Heart left ventricle (tissue), 16 donors: ENCODE data around the gene DSCAML1. TPM values are rescaled to one million over a fixed set of nuclear protein-coding genes. Genes with fewer than 3 reads are reported as not detected.

Experiments used
- ATAC-seq, 4 donors: fragments of 200-7000 bp; cut with Tn5 transposase; one replicate each; pipeline ENCODE4 v1.9.1; 2020 to 2022; ENCODE audit warnings: moderate library complexity in 4 of 4, mild to moderate bottlenecking in 3 of 4, moderate number of reproducible peaks in 1 of 4
- DNase-seq, 5 donors: peaks; one replicate each; pipeline ENCODE4 v3.0.0-alpha.2; 2020
- H3K27ac ChIP-seq, 12 donors: fragments of 200-600 bp; sonication (generic) in 4 of 12; one replicate each; pipeline versions ENCODE4 v1.5.0 to v1.8.0; 2016 to 2022; ENCODE audit warnings: mild to moderate bottlenecking in 2 of 12
- H3K27me3 ChIP-seq, 9 donors: fragments of 200-600 bp; sonication (generic) in 2 of 9; one replicate each; pipeline versions ENCODE4 v1.5.1 to v1.8.0; 2016 to 2022; ENCODE audit warnings: mild to moderate bottlenecking in 3 of 9
- H3K36me3 ChIP-seq, 9 donors: fragments of 200-600 bp; sonication (generic) in 2 of 9; one replicate each; pipeline versions ENCODE4 v1.5.0 to v1.8.0; 2018 to 2022; ENCODE audit warnings: mild to moderate bottlenecking in 2 of 9
- H3K4me1 ChIP-seq, 12 donors: fragments of 200-600 bp; sonication (generic) in 4 of 12; one replicate each; pipeline versions ENCODE4 v1.5.0 to v1.8.0; 2016 to 2022; ENCODE audit warnings: mild to moderate bottlenecking in 3 of 12
- H3K4me3 ChIP-seq, 12 donors: fragments of 200-600 bp; sonication (generic) in 4 of 12; one replicate each; pipeline versions ENCODE4 v1.5.0 to v1.8.0; 2017 to 2022; ENCODE audit warnings: mild to moderate bottlenecking in 9 of 12, moderate library complexity in 4 of 12
- H3K9me3 ChIP-seq, 12 donors: fragments of 200-600 bp; sonication (generic) in 4 of 12; one replicate each; pipeline versions ENCODE4 v1.5.0 to v1.8.0; 2016 to 2022; ENCODE audit warnings: mild to moderate bottlenecking in 1 of 12
- POLR2A ChIP-seq, 2 donors: fragments of 450-650 bp; IDR thresholded peaks; one replicate each; pipeline ENCODE4 v1.6.1; 2017; ENCODE audit warnings: antibody characterized with exemption in 2 of 2, mild to moderate bottlenecking in 2 of 2, moderate library complexity in 2 of 2
- WGBS, 4 donors: extraction: QIAGEN DNeasy Blood & Tissue Kit in 2 of 4; methylation state at CpG; one replicate each; pipeline versions ENCODE4 v1.1.5 to v1.1.7; 2013 to 2018; 5-methylcytosine and 5-hydroxymethylcytosine counted together
- intact Hi-C, 10 donors: fragments of 100-400 bp; cut with DNase I; formaldehyde crosslinking; loops; one replicate each; pipeline versions ENCODE4 v1.11.1 to v1.14.2; 2022
- polyA plus RNA-seq, 2 donors: library from polyadenylated mRNA; stranded (reverse); fragments of 200-250 nt; gene quantifications; one replicate each; pipeline ENCODE4 v1.2.3, GENCODE V29; 2013
- total RNA-seq, 9 donors: library from RNA; depleted of rRNA in 2 of 9; stranded (reverse); fragments of >200 nt in 2 of 9; fragmentation: NEBNext Ultra II Directional in 3 of 9; extraction: Animal tissue kit (Norgen Biotek cat#: 25700) in 3 of 9; gene quantifications; one replicate each; pipeline versions ENCODE4 v1.1.0 to v1.2.4, GENCODE V29; 2016 to 2023
- TF ChIP-seq, protein P1 (sequence below), 12 donors: fragments of 200-600 bp; sonication (generic) in 4 of 12; IDR thresholded peaks; one replicate each; pipeline versions ENCODE4 v1.5.0 to v1.8.0; 2018 to 2022; ENCODE audit warnings: antibody characterized with exemption in 12 of 12, mild to moderate bottlenecking in 5 of 12
- donor health status: ischemic (EF 13 %, LVEDD 7.1; RV severe dilation, severe dysfunction).
- donor health status: healthy with polysubstance abuse.
- donor health status: DM: no; HTN: yes; CAD: no.
- donor health status: DM: no; HTN: no; CAD: no.
- donor health status: ischemic (EF 25% LVEDD 6.9; RV normal size, moderate dysfunction).
- donor health status: ischemic (EF 25% LVEDD 5.7; RV mildly dilated, moderate dysfunction).
- donor health status: healthy.
- donor health status: DM: yes; HTN: yes; CAD: no.
- donor health status: ischemic (EF 35%, LVEDD 5.7; RV mildly dilated, moderate dysfunction).
- donor health status: nonischemic (EF 11% LVEDD 7.7; RV severe dilation, severe dysfunction).
- donor health status: DM: yes; HTN: yes; CAD: no.
- donor health status: PGD.
- donor health status: ischemic (EF 29% LVEDD 5.4; RV normal size, mild dysfunction).
- donor health status: nonischemic (EF 23%, LVEDD 6.1; RV moderate dilation, normal function).

The DSCAML1 gene
- total and polyA plus RNA-seq, 11 donors: 0.05 to 1.7 (median 0.76) TPM

DNA sequence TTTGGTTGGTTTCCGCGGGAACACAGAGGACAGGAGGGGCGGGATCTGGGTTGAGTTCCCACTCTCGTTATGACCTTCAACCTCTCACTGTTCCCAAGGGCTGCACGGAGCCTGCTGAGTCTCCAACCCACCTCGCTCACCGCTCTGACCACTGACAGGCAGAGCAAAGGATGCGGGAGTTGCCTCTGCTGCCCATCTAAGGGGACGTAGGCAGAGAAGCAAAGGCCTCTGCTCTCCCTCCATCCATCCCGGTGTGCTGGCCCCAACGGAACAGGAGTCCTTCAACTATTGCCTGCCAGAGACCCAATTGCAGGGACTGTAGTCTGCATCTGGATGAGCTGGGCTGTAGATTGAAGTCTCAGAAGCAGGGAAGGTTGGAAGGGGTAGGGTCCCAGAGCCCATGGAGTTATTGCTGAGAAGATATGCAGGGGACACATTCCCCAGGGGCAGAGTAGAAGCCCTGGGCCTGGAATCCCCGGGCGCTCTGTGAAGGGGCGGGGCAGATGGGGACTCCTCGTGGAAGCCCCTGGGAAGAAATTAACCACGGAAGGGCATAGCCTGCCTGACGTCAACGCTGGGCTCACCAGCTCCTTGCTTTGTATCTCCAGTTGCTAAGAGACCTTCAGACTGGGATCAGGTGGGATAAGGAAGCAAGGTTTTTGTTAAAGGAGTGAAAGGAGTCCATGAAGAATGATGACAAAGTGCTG lies 40.2 kb upstream of the DSCAML1 start:
- H3K27ac ChIP-seq: no peak overlapping the region
- intact Hi-C loops: no loop called here
- 70 to 80% (median 76%) methylated on average over 15 to 18 of the region's 18 CpGs for WGBS, 4 donors
- H3K4me1 ChIP-seq: peaks cover 0 to 15% (median 5%) of the 10 kb centered on the region in 12 donors
- peak overlapping the region in 3 of 12 donors; percentile 7 to 26 (median 17) for H3K4me3 ChIP-seq
- no peak for TF ChIP-seq POLR2A (IDR thresholded peaks at IDR 0.05)
- TF ChIP-seq, protein P1, sequence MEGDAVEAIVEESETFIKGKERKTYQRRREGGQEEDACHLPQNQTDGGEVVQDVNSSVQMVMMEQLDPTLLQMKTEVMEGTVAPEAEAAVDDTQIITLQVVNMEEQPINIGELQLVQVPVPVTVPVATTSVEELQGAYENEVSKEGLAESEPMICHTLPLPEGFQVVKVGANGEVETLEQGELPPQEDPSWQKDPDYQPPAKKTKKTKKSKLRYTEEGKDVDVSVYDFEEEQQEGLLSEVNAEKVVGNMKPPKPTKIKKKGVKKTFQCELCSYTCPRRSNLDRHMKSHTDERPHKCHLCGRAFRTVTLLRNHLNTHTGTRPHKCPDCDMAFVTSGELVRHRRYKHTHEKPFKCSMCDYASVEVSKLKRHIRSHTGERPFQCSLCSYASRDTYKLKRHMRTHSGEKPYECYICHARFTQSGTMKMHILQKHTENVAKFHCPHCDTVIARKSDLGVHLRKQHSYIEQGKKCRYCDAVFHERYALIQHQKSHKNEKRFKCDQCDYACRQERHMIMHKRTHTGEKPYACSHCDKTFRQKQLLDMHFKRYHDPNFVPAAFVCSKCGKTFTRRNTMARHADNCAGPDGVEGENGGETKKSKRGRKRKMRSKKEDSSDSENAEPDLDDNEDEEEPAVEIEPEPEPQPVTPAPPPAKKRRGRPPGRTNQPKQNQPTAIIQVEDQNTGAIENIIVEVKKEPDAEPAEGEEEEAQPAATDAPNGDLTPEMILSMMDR (IDR thresholded peaks at IDR 0.05): no peak
- no peaks in the 10 kb centered on the region for H3K9me3 ChIP-seq
- H3K36me3 ChIP-seq: peaks cover 0 to 49% (median 23%) of the 10 kb centered on the region in 9 donors
- DNase-seq: peak in 3 of 5 donors; percentile 15 to 27 (median 15)
- no peak for ATAC-seq
- no peaks in the 10 kb centered on the region for H3K27me3 ChIP-seq

DNA sequence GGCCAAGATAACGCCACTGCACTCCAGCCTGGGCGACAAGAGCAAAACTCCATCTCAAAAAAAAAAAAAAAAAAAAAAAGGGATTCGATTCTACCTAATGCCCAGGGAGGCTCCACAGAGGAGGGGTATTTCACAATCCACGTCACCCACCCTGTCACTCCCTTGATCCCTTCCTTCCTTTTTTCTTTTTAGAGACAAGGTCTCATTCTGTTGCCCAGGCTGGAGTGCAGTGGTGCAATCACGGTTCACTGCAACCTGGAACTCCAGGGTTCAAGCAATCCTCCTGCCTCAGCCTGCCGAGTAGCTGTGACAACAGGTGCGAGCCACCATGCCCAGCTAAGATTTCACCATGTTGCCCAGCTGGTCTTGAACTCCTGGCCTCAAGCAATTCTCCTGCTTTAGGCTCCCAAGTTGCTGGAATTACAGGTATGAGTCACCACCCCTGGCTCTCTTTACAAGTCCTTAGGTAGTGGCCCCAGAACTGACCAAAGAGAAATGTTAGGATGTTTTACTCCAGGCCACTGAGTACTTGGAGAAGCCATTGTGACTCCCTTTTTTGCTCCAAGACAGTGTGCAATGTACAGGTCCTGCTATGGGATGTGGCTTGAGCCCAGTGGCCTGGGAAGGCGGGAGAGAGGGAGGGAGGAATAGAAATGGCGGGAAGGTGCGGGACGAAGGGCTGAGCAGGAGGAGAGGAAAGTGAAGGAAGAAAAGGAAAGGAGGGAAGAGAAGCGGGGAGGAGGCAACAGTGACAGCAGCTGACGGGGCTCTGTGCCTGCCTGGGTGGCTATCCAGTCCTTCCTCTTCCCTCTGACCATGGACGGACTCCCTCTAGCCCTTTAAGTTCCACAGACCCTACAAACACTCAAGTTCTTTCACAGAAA lies 39.3 kb upstream of the DSCAML1 start:
- H3K36me3 ChIP-seq: peaks cover 0 to 40% (median 23%) of the 10 kb centered on the region in 9 donors
- intact Hi-C loops: no loop called here
- ATAC-seq (no peak), DNase-seq (peak in 2 of 5 donors; percentile 5 to 24)
- H3K9me3 ChIP-seq: no peaks in the 10 kb centered on the region
- TF ChIP-seq, protein P1 (IDR thresholded peaks at IDR 0.05): no peak
- TF ChIP-seq POLR2A (IDR thresholded peaks at IDR 0.05): no peak
- no peaks in the 10 kb centered on the region for H3K27me3 ChIP-seq
- H3K4me3 ChIP-seq: peak overlapping the region in 2 of 12 donors; percentile 17 to 26
- WGBS, 4 donors: 85 to 91% (median 89%) methylated on average over 14 of the region's 14 CpGs
- H3K4me1 ChIP-seq: peaks cover 0 to 15% (median 6%) of the 10 kb centered on the region in 12 donors
- H3K27ac ChIP-seq: no peak overlapping the region

GRCh38 chr11:117835576-117835975 lies 38.6 kb upstream of the DSCAML1 start:
- peaks cover 0 to 35% (median 23%) of the 10 kb centered on the region in 9 donors for H3K36me3 ChIP-seq
- H3K9me3 ChIP-seq: no peaks in the 10 kb centered on the region
- no peak for TF ChIP-seq POLR2A (IDR thresholded peaks at IDR 0.05)
- TF ChIP-seq, protein P1 (IDR thresholded peaks at IDR 0.05): no peak
- H3K4me3 ChIP-seq: no peak overlapping the region
- H3K27me3 ChIP-seq: no peaks in the 10 kb centered on the region
- H3K27ac ChIP-seq: no peak overlapping the region
- 93 to 97% (median 96%) methylated on average over 8 of the region's 8 CpGs for WGBS, 4 donors
- ATAC-seq (no peak), DNase-seq (peak in 1 of 5 donors; percentile 7)
- peaks cover 0 to 22% (median 12%) of the 10 kb centered on the region in 12 donors for H3K4me1 ChIP-seq
- intact Hi-C loops: no loop called here
